GM18505 (cell line): ENCODE results near the gene IL34.
"Not testable (repeated sequence)": the region's sequence is repeated elsewhere in the genome, so short reads cannot be mapped to it uniquely, and the experiment has no call there.

Experiments
- ATAC-seq: cut with Tn5 transposase; IDR thresholded peaks from one replicate; pipeline ENCODE4 v1.9.1; 2021; ENCODE audit not compliant: unreplicated experiment
- POLR2A ChIP-seq: IDR thresholded peaks from 4 replicates; pipeline ENCODE4 v1.6.1; 2011; ENCODE audit warnings: borderline replicate concordance; ENCODE audit not compliant: insufficient read depth, insufficient read length; ENCODE audit errors: extremely low read depth

Gene IL34

DNA sequence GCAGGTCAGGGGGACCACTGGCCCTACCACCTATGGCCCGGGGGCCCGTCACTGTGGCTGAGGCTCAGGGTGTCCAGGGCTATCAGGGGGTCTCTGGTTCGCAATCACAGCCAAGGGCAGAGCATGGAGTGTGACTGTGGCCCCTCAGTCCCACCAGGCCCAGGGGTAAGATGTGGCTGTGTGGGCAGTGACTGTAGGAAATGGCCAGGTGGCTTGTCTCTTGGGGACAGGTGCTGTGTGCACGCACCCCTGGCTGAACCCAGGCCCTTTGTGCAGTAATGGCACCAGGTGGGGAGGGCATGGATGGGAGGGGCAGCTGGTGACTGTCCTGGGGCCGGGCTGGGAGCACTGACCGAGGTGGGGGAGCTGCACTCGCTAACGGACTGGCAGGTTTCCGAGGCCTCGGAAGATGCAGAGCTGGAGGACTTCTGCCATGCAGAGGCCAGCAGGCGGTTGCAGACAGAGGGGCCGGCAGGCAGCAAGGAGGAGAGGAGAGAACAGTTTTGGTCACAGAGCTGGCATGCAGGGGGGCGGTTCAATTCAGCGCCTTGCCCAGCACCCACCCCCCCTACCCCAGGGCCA is 18.8 kb downstream of the IL34 start:
- no peak for ATAC-seq
- no peak for TF ChIP-seq POLR2A

DNA sequence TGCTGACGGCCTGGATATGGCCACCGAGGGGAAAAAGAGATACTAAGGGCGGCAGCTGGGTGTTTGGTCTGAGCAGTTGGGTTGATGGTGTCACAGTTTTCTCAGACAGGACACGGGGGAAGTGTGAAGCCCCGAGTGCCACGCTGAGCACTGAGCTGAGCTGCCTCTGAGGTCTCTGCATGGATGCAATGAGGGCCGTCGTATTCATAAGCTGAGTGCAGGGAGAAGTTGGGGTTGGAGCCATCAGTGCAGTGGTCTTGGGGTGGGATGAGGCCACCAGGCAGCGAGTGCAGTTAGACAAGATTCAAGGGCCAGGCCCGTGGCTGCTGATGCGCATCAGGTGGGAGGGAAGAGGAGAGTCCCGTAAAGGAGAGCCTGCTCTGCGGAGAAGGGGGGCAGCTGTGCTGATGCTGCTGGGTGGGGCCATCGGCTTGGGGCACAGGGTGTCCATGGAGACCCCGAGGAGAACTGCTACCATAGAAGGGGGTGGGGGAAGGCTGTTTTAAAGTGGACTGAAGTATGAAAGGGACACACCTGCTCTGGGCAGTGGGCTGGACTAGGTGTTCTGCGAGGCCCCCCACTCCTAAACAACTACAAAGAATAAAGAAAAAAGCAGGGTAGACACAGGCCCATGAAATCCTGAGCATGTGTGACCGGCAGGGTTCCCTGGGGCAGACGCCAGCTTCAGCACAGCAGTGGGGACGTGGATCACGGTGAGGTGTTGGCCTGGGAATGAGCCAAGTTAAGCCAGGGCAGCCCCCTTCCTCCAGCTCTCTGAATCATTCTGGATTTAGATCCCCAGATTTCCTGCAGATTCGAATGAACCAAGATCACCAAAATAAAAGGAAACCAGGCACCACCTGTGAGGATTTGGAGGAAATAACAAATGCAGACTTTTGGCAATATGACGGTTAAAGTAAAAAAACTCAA is 19.7 kb downstream of the IL34 start:
- ATAC-seq, result no peak

DNA sequence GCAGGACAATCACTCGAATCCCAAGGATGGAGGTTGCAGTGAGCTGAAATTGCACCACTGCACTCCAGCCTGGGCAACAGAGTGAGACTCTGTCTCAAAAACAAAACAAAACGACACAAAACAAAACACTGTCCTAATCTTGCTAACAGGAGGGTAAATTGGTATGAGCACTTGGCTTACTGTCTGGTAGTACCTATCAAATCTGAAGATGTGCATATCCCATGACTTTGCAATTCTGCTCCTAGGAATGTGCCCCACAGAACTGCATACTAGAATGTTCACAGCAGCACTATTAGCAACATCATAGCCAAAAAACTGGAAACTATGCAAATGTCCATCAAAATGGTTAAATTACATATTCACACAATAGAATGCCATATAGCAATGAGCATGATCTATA is 23.8 kb downstream of the IL34 start:
- no peak for TF ChIP-seq POLR2A
- no peak for ATAC-seq

More for the DNA sequence above, 19.7 kb downstream of the IL34 start:
- TF ChIP-seq POLR2A, result no peak

DNA sequence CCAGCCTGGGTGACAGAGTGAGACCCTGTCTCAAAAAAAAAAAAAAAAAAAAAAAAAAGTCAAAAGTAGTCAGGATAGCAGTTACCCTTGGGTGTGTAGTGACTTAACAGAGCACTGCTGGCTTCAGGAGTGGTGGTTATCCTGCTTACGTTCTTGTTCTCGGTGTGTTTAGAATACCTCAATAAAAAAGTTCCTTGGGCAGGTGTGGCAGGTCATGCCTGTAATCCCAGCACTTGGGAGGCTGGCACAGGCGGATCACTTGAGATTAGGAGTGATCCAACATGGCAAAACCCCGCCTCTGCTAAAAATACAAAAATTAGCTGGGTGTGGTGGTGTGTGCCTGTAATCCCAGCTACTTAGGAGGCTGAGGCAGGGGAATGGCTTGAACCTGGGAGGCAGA is 24.6 kb downstream of the IL34 start:
- ATAC-seq, result not testable (repeated sequence)

DNA sequence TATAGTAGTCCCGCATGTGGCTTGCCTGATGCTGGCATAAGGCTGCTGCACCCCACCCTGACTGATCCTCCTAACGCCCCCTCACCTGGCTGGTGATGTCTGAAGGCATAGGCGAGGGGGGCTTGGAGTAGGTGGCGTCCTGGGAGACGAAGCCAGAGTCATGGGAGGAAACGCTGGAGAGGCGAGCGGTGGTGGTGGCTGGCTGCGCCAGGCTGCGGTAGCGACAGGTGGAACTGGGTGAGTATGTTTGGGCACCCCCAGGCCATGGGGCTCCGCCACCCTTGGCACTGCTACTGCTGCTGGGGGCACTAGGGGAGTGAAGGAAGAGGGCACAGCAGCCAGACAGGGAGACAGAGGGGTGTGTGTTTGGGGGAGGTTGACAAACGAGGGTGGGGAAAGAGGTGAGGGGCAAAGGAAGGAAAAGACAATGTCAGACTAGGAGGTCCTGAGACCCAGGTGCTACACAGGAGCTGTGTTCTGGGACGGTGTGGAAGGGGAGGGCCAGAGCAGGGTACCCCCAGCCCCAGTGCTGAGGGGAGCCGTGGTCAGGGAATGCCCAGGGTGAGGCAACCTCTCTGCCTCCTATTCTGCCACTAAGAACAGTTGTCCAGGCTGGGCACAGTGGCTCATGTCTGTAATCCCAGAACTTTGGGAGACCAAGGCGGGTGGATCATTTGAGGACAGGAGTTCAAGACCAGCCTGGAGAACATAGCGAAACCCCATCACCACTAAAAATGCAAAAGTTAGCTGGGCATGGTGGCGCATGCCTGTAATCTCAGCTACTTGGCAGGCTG is 28.1 kb downstream of the IL34 start:
- no peak for ATAC-seq
- TF ChIP-seq POLR2A, result no peak

DNA sequence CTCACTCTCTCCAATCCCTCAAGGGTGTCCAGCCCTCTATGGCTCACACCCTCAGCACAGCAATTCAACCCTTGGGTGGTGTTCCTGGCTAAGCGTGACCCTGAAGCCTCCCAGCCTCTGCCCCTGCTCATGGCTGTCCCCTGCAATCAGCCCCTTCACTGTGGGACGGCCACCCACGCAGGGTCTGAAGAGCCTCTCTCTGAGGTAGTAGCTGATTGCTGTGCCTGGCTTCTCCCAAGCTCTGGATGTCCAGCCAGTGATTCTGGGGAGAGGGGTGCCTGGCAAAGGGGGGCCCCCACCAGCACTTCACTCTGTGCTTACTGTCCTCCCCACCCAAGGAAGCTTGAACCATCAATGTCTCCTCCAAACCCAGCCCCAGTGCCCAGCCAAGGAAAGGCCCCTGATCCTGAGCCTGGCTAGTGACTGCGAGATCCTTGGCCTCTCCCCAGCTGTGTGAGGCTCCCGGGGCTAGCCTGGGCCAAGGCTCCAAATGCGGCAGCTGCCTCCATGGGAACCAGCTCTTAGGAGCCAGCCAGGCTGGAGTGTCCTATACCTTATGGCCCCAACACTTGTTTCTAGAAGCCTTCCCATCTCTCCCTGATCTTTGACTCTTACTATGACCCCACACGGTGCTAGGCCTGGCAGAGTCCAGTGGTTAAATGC is 29.6 kb downstream of the IL34 start:
- TF ChIP-seq POLR2A, result no peak

DNA sequence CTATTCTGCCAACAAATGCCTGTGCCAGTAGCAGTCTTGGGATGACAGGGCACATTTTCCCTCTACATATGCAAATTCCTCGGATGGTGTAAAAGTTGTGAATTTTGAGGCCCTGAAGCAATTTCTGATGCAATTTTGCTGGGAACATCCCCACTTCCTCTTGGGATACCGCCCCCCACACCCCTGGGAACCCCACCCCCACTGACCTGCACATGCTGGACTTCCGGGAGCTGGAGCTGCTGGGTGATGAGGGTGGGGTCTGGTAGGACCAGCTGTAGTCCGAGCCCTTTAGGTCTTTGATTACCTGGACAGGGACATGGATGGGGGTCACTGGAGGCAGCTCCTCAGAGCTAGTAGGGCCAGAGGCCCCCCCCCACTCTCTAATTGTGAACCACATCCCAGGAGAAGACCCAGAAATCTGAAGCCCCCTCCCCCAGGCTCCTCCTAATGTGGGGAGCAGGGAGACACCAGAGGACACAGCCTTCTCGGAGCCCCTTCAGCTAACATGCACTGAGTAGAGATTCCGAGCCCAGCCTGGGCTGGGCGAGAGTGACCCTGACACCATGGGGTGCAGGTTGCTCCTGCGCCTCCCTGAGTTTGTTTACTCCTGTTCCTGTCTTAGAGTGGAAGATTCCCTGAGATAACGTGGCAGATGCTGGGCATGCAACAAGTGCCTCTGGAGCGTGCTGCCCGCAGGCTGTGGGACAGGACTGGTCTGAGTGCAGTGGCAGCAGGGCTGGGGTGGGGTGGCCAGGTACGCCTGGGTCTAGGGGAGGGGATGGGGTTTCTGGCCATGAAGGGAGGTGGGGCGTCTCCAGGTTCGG is 30.5 kb downstream of the IL34 start:
- TF ChIP-seq POLR2A, result no peak
- ATAC-seq, result no peak

More for the DNA sequence above, 29.6 kb downstream of the IL34 start:
- ATAC-seq, result no peak

DNA sequence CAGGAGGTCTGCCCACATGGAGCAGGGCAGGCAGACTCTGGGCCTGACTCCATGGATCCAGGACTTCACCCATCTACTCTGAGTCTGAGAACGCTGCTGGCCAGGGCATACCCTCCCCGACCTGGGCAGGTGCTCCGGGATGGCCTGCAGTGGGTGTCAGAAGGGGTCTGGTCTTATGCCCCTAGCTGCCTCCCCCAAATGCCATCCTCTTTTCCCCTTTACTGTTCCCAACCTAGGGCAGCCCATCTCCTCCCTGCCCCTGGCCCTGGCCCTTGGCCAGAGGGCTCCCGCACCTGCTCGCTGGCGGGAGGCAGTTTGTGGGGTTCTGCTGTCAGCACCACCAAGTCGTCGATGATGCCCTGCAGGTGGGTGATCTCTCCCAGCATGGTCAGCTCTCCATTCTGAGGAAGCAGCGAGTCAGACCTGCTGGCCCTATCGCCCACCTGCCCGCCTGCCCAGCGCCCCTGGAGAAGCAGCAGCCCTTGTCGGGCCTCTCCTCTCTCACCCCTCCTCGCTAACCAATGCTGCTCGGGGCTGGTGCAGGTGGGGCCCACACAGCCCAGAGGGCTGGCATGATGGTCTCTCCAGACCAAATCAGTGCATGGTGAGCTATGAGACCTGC is 31.3 kb downstream of the IL34 start:
- ATAC-seq, result no peak
- no peak for TF ChIP-seq POLR2A

DNA sequence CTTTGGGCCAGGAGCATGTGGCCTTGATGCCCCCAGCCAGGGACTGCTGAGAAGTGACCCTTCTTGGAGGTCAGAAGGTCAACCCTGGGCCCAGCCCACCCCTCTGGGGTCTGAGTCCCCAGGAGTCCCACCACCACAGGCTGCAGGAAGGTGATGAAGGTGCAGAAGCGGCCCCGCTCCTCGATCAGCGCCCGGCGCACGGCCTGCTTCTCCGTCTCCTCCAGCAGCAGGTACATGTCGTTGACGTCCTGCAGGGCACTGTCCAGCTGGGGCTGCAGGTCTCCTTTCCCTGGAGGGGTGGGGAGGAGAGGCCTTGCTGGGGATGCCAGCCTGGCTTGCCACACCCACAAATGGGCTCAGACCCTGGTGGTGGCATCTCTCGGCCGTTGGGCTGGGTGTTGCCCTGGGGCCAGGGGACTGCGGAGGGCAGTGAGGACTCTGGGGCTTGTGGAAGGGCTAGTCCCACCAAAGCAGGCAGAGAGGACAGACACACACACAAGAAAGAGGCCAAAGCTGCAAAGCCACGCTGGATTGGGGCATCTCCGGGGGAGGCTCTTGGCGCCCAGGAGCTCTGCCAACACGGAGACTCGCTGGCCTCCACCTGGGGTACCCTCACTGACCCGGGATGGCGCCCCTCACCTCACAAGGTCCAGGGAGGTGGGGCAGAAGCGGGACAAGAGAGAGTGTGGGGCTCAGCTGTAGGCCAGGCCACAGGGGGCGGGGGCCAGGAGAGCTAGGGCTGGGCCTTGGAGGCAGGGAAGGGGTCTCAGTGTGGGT is 31.9 kb downstream of the IL34 start:
- no peak for ATAC-seq
- TF ChIP-seq POLR2A, result no peak

DNA sequence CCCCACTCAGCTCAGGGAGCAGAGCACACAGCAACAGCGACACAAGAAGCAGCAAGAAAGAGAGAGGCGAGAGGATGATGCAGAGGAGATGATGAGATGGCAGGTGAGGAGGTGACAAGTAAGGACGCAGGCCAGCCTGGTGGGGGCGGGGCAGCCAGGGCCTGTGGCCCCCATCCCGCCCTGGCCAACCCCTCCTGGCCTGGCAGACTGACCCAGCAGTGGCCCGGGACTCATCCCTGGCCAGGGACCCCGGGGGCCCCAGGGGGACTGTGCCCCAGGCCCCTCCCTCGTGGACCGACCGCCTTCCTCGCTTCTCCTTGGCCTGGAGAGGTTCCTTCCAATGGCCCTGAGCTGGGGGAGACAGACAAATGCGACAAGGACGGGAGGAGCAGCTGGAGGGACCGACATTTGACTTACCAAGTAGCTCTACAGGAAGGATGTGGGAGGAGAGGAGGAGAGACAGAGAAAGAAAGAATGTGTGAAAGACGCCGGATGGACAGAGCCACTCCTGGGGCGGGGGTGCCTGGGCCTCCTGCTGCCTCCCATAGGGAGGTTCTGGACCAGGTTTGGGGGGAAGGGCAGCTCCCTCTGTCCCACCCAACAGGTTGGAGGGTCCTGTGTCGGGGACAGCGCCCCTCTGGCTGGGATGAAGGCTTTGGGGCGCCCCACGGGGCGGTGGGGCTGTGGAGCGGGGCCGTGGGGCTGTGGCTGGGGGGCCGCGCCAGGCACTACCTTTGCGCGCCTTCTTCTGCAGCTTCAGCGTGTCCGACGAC is 32.7 kb downstream of the IL34 start:
- TF ChIP-seq POLR2A, result no peak
- no peak for ATAC-seq
